ENCODE measurements around the gene ZNF620. TPM values are rescaled to one million over a fixed set of nuclear protein-coding genes. Genes with fewer than 3 reads are reported as not detected.

ZNF620 gene
- total RNA-seq, 1 experiment from 2014 or later: 11.9 TPM

GRCh38 chr3:40468018-40468417 lies 37.8 kb upstream of the ZNF620 start:
- H3K4me3 Mint-ChIP-seq (ENCODE audit: unreplicated experiment): no peak overlapping the region
- no TSS peak for BruUV-seq (replicated peaks)
- no peak for TF ChIP-seq CTCF (IDR thresholded peaks at IDR 0.05; ENCODE audit: insufficient read depth in 1 of 2, low read depth in 1 of 2, low read length in 1 of 2, severe bottlenecking in 1 of 2, unreplicated experiment in 1 of 2)
- H3K9me3 Mint-ChIP-seq (ENCODE audit: unreplicated experiment): no peaks in the 10 kb centered on the region
- peaks cover 38% of the 10 kb centered on the region for H3K36me3 Mint-ChIP-seq (ENCODE audit: insufficient read depth, unreplicated experiment)
- intact Hi-C loops (cut with micrococcal nuclease; ENCODE audit: unreplicated experiment): no loop called here
- H3K4me1 Mint-ChIP-seq (ENCODE audit: low read depth, unreplicated experiment): no peaks in the 10 kb centered on the region
- POLR2A ChIA-PET: no interaction called here
- H3K36me3 ChIP-seq (ENCODE audit: control insufficient read depth, insufficient read depth, low read length): no peaks in the 10 kb centered on the region
- H3K27me3 ChIP-seq (replicated peaks; ENCODE audit: control insufficient read depth, insufficient read depth, low read length): no peaks in the 10 kb centered on the region
- CTCF ChIA-PET: no interaction called here
- DNase-seq: no peak
- no peaks in the 10 kb centered on the region for H3K27me3 Mint-ChIP-seq (ENCODE audit: insufficient read depth, unreplicated experiment)
- H3K4me3 ChIP-seq (ENCODE audit: low read depth, low read length): no peak overlapping the region
- no peaks in the 10 kb centered on the region for H3K4me1 ChIP-seq
- no peaks in the 10 kb centered on the region for H3K9me3 ChIP-seq
- no peak overlapping the region for H3K27ac Mint-ChIP-seq (ENCODE audit: unreplicated experiment)

- Mint-ChIP-seq H3K27ac (ENCODE audit: unreplicated experiment) (no peak overlapping the region), H3K4me1 (ENCODE audit: low read depth, unreplicated experiment) (no peaks in the 10 kb centered on the region), H3K9me3 (ENCODE audit: unreplicated experiment) (no peaks in the 10 kb centered on the region), H3K27me3 (ENCODE audit: insufficient read depth, unreplicated experiment) (no peaks in the 10 kb centered on the region), H3K4me3 (ENCODE audit: unreplicated experiment) (no peak overlapping the region), H3K36me3 (ENCODE audit: insufficient read depth, unreplicated experiment) (peaks cover 13% of the 10 kb centered on the region)
- no peaks in the 10 kb centered on the region for H3K4me1 ChIP-seq
- POLR2A ChIA-PET: no interaction called here
- no TSS peak for BruUV-seq (replicated peaks)
- TF ChIP-seq CTCF (IDR thresholded peaks at IDR 0.05; ENCODE audit: insufficient read depth in 1 of 2, low read depth in 1 of 2, low read length in 1 of 2, severe bottlenecking in 1 of 2, unreplicated experiment in 1 of 2): no peak
- intact Hi-C loops (cut with micrococcal nuclease; ENCODE audit: unreplicated experiment): no loop called here
- H3K27me3 ChIP-seq (replicated peaks; ENCODE audit: control insufficient read depth, insufficient read depth, low read length): no peaks in the 10 kb centered on the region
- no peak for DNase-seq
- no peak overlapping the region for H3K4me3 ChIP-seq (ENCODE audit: low read depth, low read length)
- no peaks in the 10 kb centered on the region for H3K9me3 ChIP-seq
- CTCF ChIA-PET: no interaction called here
- no peaks in the 10 kb centered on the region for H3K36me3 ChIP-seq (ENCODE audit: control insufficient read depth, insufficient read depth, low read length)
These were observed 35.1 kb upstream of the ZNF620 start for GRCh38 chr3:40470701-40471100.

GRCh38 chr3:40476478-40477470 lies 29.1 kb upstream of the ZNF620 start, which contains the start of gene ZNF619:
TSS of gene ZNF619 (plus strand) at chr3:40477122. CDS start at chr3:40477980, 858 bp downstream.
- CTCF ChIA-PET: interaction anchor here (1.9 kb wide), 1 partner anchor 29 kb away, joined by 12 read pairs; the partner anchor contains the start of gene ZNF620
- Histone ChIP-seq H3K4me1 (peaks cover 3% of the 10 kb centered on the region; the same call in 1 of the 2 replicates), H3K9me3 (no peaks in the 10 kb centered on the region), H3K4me3 (ENCODE audit: low read depth, low read length) (peak within 1 kb of the TSS; percentile 54), H3K36me3 (ENCODE audit: control insufficient read depth, insufficient read depth, low read length) (no peaks in the 10 kb centered on the region), H3K27me3 (replicated peaks; ENCODE audit: control insufficient read depth, insufficient read depth, low read length) (no peaks in the 10 kb centered on the region)
- H3K36me3 Mint-ChIP-seq (ENCODE audit: insufficient read depth, unreplicated experiment): no peaks in the 10 kb centered on the region
- peak within 1 kb of the TSS; percentile 81 for H3K4me3 Mint-ChIP-seq (ENCODE audit: unreplicated experiment)
- intact Hi-C loops (cut with micrococcal nuclease; ENCODE audit: unreplicated experiment): loop anchor here (2.0 kb wide), 3 partner anchors 20 to 48 kb away; partner anchors contain the start of genes ZNF620 and ZNF621
- TF ChIP-seq CTCF (IDR thresholded peaks at IDR 0.05; ENCODE audit: insufficient read depth in 1 of 2, low read depth in 1 of 2, low read length in 1 of 2, severe bottlenecking in 1 of 2, unreplicated experiment in 1 of 2): no peak
- H3K27me3 Mint-ChIP-seq (ENCODE audit: insufficient read depth, unreplicated experiment): no peaks in the 10 kb centered on the region
- no peaks in the 10 kb centered on the region for H3K9me3 Mint-ChIP-seq (ENCODE audit: unreplicated experiment)
- peak; percentile 71 for DNase-seq
- POLR2A ChIA-PET: interaction anchor here (0.6 to 1.2 kb wide), 4 partner anchors 13 to 168 kb away, joined by 3 to 8 read pairs (median 4); partner anchors contain the start of genes EIF1B, RPL14 and ZNF620
- no TSS peak for BruUV-seq (replicated peaks)
- H3K4me1 Mint-ChIP-seq (ENCODE audit: low read depth, unreplicated experiment): peaks cover 10% of the 10 kb centered on the region
- peak within 1 kb of the TSS; percentile 88 for H3K27ac Mint-ChIP-seq (ENCODE audit: unreplicated experiment)
